GM19240 (cell line): ENCODE measurements around the gene OBP2B.
"Not testable (repeated sequence)": the region's sequence is repeated elsewhere in the genome, so short reads cannot be mapped to it uniquely, and the experiment has no call there.

ENCODE experiments used
- DNase-seq: peaks from one replicate; pipeline ENCODE4 v3.0.0; 2011; ENCODE audit warnings: low spot score; ENCODE audit not compliant: insufficient read length

Gene OBP2B

GRCh38 chr9:133223159-133223756, 14.2 kb upstream of the OBP2B start:
- not testable (repeated sequence) for DNase-seq

GRCh38 chr9:133221994-133222393, 12.9 kb upstream of the OBP2B start:
- DNase-seq = not testable (repeated sequence)

GRCh38 chr9:133221177-133221809, 12.2 kb upstream of the OBP2B start:
- DNase-seq = no peak

- DNase-seq = not testable (repeated sequence)
Measured at GRCh38 chr9:133218049-133218975, 9.3 kb upstream of the OBP2B start.

- DNase-seq = not testable (repeated sequence)
Measured at GRCh38 chr9:133217333-133217988, 8.4 kb upstream of the OBP2B start.

- not testable (repeated sequence) for DNase-seq
Measured at GRCh38 chr9:133214276-133214675, 5.2 kb upstream of the OBP2B start.

GRCh38 chr9:133210609-133211008, 1.6 kb upstream of the OBP2B start:
- no peak for DNase-seq

GRCh38 chr9:133210202-133210532, 1.1 kb upstream of the OBP2B start:
- DNase-seq = no peak

GRCh38 chr9:133209327-133210201, 514 bp upstream of the OBP2B start:
- DNase-seq = not testable (repeated sequence)

GRCh38 chr9:133208171-133208879, 725 bp downstream of the OBP2B start:
- DNase-seq = not testable (repeated sequence)

GRCh38 chr9:133207540-133208170, 1.4 kb downstream of the OBP2B start:
- no peak for DNase-seq

- no peak for DNase-seq
Measured at GRCh38 chr9:133207021-133207531, 2.0 kb downstream of the OBP2B start.

GRCh38 chr9:133205996-133206931, 2.8 kb downstream of the OBP2B start:
- no peak for DNase-seq

GRCh38 chr9:133205481-133205887, 3.6 kb downstream of the OBP2B start:
- DNase-seq = not testable (repeated sequence)

- DNase-seq = no peak
Measured at GRCh38 chr9:133204993-133205336, 4.1 kb downstream of the OBP2B start.

- no peak for DNase-seq
Measured at GRCh38 chr9:133204335-133204992, 4.6 kb downstream of the OBP2B start.

- DNase-seq = no peak
Measured at GRCh38 chr9:133203506-133204075, 5.5 kb downstream of the OBP2B start.
